Measurements from ENCODE around the gene ZNF236.

DNA sequence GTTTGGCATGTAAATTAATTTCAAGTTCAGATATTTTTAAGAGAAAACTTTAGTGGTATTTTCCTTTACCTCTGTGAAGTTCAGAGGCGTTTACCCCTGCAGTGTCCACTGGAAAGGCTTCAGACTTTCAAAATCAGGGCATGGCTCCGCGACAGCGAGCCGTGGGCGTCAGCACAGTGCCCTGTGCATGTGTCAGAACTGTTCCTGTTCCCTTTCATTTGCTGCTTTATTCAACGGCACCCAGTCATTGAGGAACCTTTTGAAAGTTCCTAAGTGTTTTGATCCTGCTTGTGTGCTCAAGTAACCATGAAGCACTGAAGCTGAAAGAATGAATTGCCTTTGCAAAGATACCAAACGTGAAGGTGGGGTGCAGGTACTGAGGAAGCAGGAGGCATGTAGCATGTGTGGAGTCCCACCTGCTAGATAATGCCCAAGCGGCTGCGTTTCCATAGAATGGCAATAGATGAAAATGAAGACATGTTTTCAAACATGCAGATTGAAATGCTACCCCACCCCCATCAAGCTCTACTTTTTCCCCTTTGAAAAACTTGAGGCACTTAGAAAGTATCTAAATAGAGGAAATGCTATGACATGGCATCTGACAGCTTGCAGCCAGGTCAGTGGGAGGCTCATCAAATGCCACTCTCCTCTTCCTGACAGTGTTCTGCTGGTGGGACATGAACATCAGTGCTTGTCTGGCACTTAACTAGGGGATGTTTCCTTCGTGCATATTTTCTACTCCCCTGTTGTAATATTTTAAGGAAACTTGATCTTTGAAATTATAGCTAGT, 148.6 kb downstream of the ZNF236 start:
- TF ChIP-seq POLR2A (IDR thresholded peaks at IDR 0.05) (no peak), EP300 (IDR thresholded peaks at IDR 0.05) (no peak), POLR2AphosphoS5 (IDR thresholded peaks at IDR 0.05) (no peak)
- TF ChIP-seq, protein P1, sequence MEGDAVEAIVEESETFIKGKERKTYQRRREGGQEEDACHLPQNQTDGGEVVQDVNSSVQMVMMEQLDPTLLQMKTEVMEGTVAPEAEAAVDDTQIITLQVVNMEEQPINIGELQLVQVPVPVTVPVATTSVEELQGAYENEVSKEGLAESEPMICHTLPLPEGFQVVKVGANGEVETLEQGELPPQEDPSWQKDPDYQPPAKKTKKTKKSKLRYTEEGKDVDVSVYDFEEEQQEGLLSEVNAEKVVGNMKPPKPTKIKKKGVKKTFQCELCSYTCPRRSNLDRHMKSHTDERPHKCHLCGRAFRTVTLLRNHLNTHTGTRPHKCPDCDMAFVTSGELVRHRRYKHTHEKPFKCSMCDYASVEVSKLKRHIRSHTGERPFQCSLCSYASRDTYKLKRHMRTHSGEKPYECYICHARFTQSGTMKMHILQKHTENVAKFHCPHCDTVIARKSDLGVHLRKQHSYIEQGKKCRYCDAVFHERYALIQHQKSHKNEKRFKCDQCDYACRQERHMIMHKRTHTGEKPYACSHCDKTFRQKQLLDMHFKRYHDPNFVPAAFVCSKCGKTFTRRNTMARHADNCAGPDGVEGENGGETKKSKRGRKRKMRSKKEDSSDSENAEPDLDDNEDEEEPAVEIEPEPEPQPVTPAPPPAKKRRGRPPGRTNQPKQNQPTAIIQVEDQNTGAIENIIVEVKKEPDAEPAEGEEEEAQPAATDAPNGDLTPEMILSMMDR (IDR thresholded peaks at IDR 0.05) = no peak

All from sigmoid colon (tissue), 4 donors.